Thyroid gland (tissue), 4 donors: ENCODE results near the gene MSH3.

Source experiments
- POLR2A ChIP-seq, 2 donors: fragments of 450-650 bp; IDR thresholded peaks; one replicate each; pipeline ENCODE4 v1.6.1; 2017; ENCODE audit warnings: antibody characterized with exemption in 2 of 2, mild to moderate bottlenecking in 2 of 2, moderate library complexity in 1 of 2
- TF ChIP-seq, protein P1 (sequence below), 6 experiments: fragments of 200-600 bp in 3 of 6; fragments of 450-650 bp in 3 of 6; sonication (generic) in 3 of 6; IDR thresholded peaks; one replicate each; pipeline ENCODE4 v1.5.1; 2016 to 2019; ENCODE audit warnings: antibody characterized with exemption in 6 of 6, mild to moderate bottlenecking in 2 of 6, inconsistent platforms in 1 of 6, moderate library complexity in 1 of 6

DNA sequence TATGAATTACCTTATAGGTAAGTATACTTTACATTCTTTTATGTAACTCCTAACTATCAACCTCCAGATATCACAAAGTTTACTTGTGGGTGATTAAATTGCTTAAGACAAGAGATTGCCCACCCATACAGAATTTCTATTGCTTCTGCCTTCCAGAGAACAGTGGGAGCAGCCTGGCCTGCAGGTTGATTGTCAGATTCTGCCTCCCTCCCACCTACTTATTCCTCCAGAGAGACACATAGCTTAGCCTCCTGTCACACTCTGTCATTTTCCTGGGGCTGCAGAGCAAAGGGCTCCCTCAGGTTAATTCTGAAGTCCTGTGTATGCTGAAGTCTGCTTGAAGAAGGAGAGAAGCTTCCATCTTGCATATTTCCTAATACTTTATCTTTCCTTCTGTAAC, 48.8 kb downstream of the MSH3 start:
- TF ChIP-seq POLR2A (IDR thresholded peaks at IDR 0.05), result no peak
- TF ChIP-seq, protein P1, sequence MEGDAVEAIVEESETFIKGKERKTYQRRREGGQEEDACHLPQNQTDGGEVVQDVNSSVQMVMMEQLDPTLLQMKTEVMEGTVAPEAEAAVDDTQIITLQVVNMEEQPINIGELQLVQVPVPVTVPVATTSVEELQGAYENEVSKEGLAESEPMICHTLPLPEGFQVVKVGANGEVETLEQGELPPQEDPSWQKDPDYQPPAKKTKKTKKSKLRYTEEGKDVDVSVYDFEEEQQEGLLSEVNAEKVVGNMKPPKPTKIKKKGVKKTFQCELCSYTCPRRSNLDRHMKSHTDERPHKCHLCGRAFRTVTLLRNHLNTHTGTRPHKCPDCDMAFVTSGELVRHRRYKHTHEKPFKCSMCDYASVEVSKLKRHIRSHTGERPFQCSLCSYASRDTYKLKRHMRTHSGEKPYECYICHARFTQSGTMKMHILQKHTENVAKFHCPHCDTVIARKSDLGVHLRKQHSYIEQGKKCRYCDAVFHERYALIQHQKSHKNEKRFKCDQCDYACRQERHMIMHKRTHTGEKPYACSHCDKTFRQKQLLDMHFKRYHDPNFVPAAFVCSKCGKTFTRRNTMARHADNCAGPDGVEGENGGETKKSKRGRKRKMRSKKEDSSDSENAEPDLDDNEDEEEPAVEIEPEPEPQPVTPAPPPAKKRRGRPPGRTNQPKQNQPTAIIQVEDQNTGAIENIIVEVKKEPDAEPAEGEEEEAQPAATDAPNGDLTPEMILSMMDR (IDR thresholded peaks at IDR 0.05), result no peak
